Mesodermal cell (in vitro differentiated cells): Measurements from ENCODE around the gene NUF2.
"Not testable (repeated sequence)": the region's sequence is repeated elsewhere in the genome, so short reads cannot be mapped to it uniquely, and the experiment has no call there.

Experiments used
- H3K27ac ChIP-seq: 2 replicates; pipeline ENCODE4 v1.7.0; 2013; ENCODE audit warnings: mild to moderate bottlenecking, low read depth, low read length, moderate library complexity; ENCODE audit not compliant: severe bottlenecking
- H3K36me3 ChIP-seq: 2 replicates; pipeline ENCODE4 v1.7.1; 2013; ENCODE audit warnings: mild to moderate bottlenecking, low read length, moderate library complexity; ENCODE audit not compliant: control insufficient read depth, insufficient read depth
- H3K4me1 ChIP-seq: one replicate; pipeline ENCODE4 v1.7.1; 2013; ENCODE audit warnings: mild to moderate bottlenecking, low read length; ENCODE audit not compliant: insufficient read depth, control insufficient read depth, poor library complexity, severe bottlenecking
- H3K4me3 ChIP-seq: 2 replicates; pipeline ENCODE4 v1.7.0; 2013; ENCODE audit warnings: low read length, control low read depth, mild to moderate bottlenecking; ENCODE audit not compliant: insufficient read depth, poor library complexity, severe bottlenecking; ENCODE audit errors: extremely low read depth
- H3K9me3 ChIP-seq: 2 replicates; pipeline ENCODE4 v1.7.1; 2013; ENCODE audit warnings: mild to moderate bottlenecking, low read length, moderate library complexity; ENCODE audit not compliant: control insufficient read depth
- WGBS, 2 experiments: methylation state at CpG; one replicate each; pipeline ENCODE4 v1.1.5; 2013; ENCODE audit warnings: missing lambda C conversion rate in 2 of 2; ENCODE audit not compliant: insufficient coverage in 2 of 2; 5-methylcytosine and 5-hydroxymethylcytosine counted together

NUF2 gene

GRCh38 chr1:163296504-163297263 is 25.1 kb upstream of the NUF2 start:
- H3K27ac ChIP-seq, result no peak overlapping the region

GRCh38 chr1:163298365-163298764 is 23.4 kb upstream of the NUF2 start:
- Histone ChIP-seq H3K9me3 (no peaks in the 10 kb centered on the region), H3K4me1 (no peaks in the 10 kb centered on the region), H3K27ac (no peak overlapping the region), H3K36me3 (peaks cover 6% of the 10 kb centered on the region), H3K4me3 (no peak overlapping the region)
- no CpG with 5 or more reads among the region's 1 CpG for WGBS, 2 experiments

More at GRCh38 chr1:163296504-163297263, 25.1 kb upstream of the NUF2 start:
- H3K4me3 ChIP-seq, result no peak overlapping the region
- H3K36me3 ChIP-seq, result peaks cover 6% of the 10 kb centered on the region
- WGBS, 2 experiments, result 100% methylated on average over 1 of the region's 1 CpG; no CpG with 5 or more reads in 1 of the 2 experiments
- H3K4me1 ChIP-seq, result no peaks in the 10 kb centered on the region
- no peaks in the 10 kb centered on the region for H3K9me3 ChIP-seq

DNA sequence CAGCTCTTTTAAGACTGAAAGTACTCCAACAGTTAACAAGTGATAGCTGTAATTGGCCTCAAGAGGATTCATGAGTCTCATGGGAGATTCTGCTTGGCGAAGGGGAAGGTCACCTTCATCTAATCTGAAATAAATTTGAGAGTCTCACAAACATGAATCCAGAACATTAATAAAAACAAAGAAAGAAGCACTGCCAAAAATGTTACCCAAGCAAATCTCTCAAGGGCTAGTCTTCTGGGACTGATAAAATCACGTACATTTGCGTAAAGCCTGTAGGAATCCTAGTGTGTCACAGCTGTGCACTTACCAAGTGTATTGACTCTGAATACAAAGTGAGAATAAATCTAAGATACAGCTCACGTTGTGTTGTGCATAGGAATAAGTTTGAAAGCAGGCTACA is 21.2 kb upstream of the NUF2 start:
- Histone ChIP-seq H3K9me3 (no peaks in the 10 kb centered on the region), H3K27ac (no peak overlapping the region), H3K4me1 (no peaks in the 10 kb centered on the region), H3K4me3 (no peak overlapping the region), H3K36me3 (peaks cover 13% of the 10 kb centered on the region)
- WGBS, 2 experiments, result 92 to 100% methylated on average over 3 of the region's 4 CpGs

- H3K4me3 ChIP-seq, result no peak overlapping the region
- H3K9me3 ChIP-seq, result no peaks in the 10 kb centered on the region
- no peaks in the 10 kb centered on the region for H3K4me1 ChIP-seq
- peaks cover 13% of the 10 kb centered on the region for H3K36me3 ChIP-seq
- H3K27ac ChIP-seq, result no peak overlapping the region
- WGBS, 2 experiments, result 91 to 100% methylated on average over 2 to 4 of the region's 5 CpGs
Measured at GRCh38 chr1:163303561-163303960, 18.2 kb upstream of the NUF2 start.

DNA sequence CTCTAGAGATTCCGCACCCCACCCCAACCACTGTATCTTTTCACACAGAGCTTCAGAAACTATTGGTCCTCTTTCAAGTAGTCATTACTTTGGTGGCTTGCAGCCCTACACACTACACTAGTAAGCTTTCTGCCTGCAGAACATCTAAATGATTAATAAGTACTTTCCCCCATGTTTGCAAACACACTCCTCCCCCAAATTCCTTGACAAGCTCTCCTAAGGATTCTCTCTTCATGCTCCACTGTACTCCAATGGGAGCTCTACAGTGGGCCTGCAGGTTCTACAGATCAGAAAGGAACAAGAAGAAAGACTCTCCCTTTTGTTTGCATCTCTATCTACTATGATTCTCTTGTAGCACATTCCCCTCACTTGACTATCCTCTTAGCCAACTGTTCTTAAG is 16.3 kb upstream of the NUF2 start:
- H3K4me3 ChIP-seq, result no peak overlapping the region
- H3K36me3 ChIP-seq, result peaks cover 13% of the 10 kb centered on the region
- no peak overlapping the region for H3K27ac ChIP-seq
- no peaks in the 10 kb centered on the region for H3K9me3 ChIP-seq
- H3K4me1 ChIP-seq, result no peaks in the 10 kb centered on the region
- 93 to 100% methylated on average over 1 of the region's 1 CpG for WGBS, 2 experiments

GRCh38 chr1:163307479-163308171 is 14.1 kb upstream of the NUF2 start:
- no peak overlapping the region for H3K27ac ChIP-seq
- H3K4me3 ChIP-seq, result no peak overlapping the region
- H3K4me1 ChIP-seq, result no peaks in the 10 kb centered on the region
- H3K9me3 ChIP-seq, result no peaks in the 10 kb centered on the region
- whole genome bisulfite sequencing, 2 experiments, result 100% methylated on average over 2 to 3 of the region's 5 CpGs
- peaks cover 11% of the 10 kb centered on the region for H3K36me3 ChIP-seq

GRCh38 chr1:163308811-163309210 is 12.9 kb upstream of the NUF2 start:
- H3K4me3 ChIP-seq, result no peak overlapping the region
- H3K4me1 ChIP-seq, result no peaks in the 10 kb centered on the region
- WGBS, 2 experiments, result 86 to 100% methylated on average over 1 of the region's 1 CpG
- no peaks in the 10 kb centered on the region for H3K9me3 ChIP-seq
- H3K36me3 ChIP-seq, result peaks cover 7% of the 10 kb centered on the region
- no peak overlapping the region for H3K27ac ChIP-seq

GRCh38 chr1:163315773-163316374 is 5.9 kb upstream of the NUF2 start:
- Histone ChIP-seq H3K27ac (no peak overlapping the region), H3K36me3 (peaks cover 12% of the 10 kb centered on the region), H3K4me3 (no peak overlapping the region), H3K9me3 (no peaks in the 10 kb centered on the region), H3K4me1 (no peaks in the 10 kb centered on the region)
- WGBS, 2 experiments, result 83% methylated on average over 1 of the region's 6 CpGs; no CpG with 5 or more reads in 1 of the 2 experiments

DNA sequence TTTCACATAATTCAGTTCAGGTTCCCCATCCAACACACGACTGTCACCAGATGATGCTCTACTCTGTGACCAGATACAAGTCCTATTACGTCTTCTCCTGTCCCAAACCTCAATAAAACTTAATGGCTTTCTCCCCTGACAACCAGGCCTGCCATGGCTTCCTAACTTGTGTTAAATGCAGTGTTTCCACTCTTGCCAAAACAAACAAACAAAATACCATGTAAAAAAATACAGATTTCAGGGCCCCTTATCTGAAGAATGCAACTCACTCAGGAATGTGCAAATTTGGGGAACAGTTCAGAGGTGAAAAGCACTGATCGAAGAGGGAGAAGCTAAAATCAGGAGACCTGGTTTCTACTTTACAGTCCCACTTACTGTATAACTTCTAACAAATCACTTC is 863 bp upstream of the NUF2 start:
- H3K36me3 ChIP-seq, result peaks cover 14% of the 10 kb centered on the region
- WGBS, 2 experiments, result 39 to 57% methylated on average over 2 of the region's 3 CpGs

DNA sequence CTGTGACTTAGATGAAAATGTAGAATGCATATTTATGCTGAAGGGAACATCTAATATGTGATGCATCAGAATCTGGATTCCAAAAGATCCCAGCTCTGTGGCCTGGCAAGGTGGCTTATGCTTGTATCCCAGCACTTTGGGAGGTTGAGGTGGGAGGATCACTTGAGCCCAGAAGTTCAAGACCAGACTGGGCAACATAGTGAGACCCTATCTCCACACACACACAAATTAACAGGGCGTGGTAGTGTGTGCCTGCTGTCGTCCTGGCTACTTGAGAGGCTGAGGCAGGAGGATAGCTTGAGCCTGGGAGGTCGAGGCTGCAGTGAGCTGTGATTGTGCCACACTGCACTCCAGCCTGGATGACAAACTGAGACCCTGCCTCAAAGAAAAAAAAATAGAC is 1.6 kb downstream of the NUF2 start:
- 72% methylated on average over 2 of the region's 3 CpGs; no CpG with 5 or more reads in 1 of the 2 experiments for WGBS, 2 experiments
- H3K9me3 ChIP-seq, H3K27ac ChIP-seq, H3K4me1 ChIP-seq: not testable (repeated sequence)
- Histone ChIP-seq H3K4me3 (peak overlapping the region; percentile 83), H3K36me3 (peaks cover 10% of the 10 kb centered on the region)

More for the DNA sequence above, 863 bp upstream of the NUF2 start:
- Histone ChIP-seq H3K9me3 (no peaks in the 10 kb centered on the region), H3K27ac (peak overlapping the region; percentile 65), H3K4me3 (peak overlapping the region; percentile 83), H3K4me1 (no peaks in the 10 kb centered on the region)
